Measurements from ENCODE around the gene LAMC2. TPM values are rescaled to one million over a fixed set of nuclear protein-coding genes. Genes with fewer than 3 reads are reported as not detected.

The LAMC2 gene
- total and polyA plus RNA-seq, 2 experiments from 2014 or later = 0.42 to 0.43 TPM

- no peaks in the 10 kb centered on the region for H3K27me3 ChIP-seq
- H3K4me3 ChIP-seq = no peak overlapping the region
- no peaks in the 10 kb centered on the region for H3K4me1 ChIP-seq (ENCODE audit: low read depth)
- H3K9me3 ChIP-seq (ENCODE audit: low read depth) = no peaks in the 10 kb centered on the region
- H3K27ac ChIP-seq = no peak overlapping the region
- H3K36me3 ChIP-seq = no peaks in the 10 kb centered on the region
- DNase-seq (ENCODE audit: low read depth in 1 of 2, low spot score in 1 of 2) = no peak
- TF ChIP-seq CTCF (IDR thresholded peaks at IDR 0.05; ENCODE audit: low read depth, low read length) = no peak
Observed at GRCh38 chr1:183199304-183199703, 13.2 kb downstream of the LAMC2 start.

- Histone ChIP-seq H3K9me3 (ENCODE audit: low read depth) (no peaks in the 10 kb centered on the region), H3K36me3 (no peaks in the 10 kb centered on the region), H3K27ac (no peak overlapping the region), H3K4me1 (ENCODE audit: low read depth) (no peaks in the 10 kb centered on the region), H3K4me3 (no peak overlapping the region), H3K27me3 (no peaks in the 10 kb centered on the region)
- no peak for DNase-seq (ENCODE audit: low read depth in 1 of 2, low spot score in 1 of 2)
- TF ChIP-seq CTCF (IDR thresholded peaks at IDR 0.05; ENCODE audit: low read depth, low read length) = no peak
Observed at GRCh38 chr1:183200451-183200850, 14.4 kb downstream of the LAMC2 start.

GRCh38 chr1:183203094-183203493 is 17.0 kb downstream of the LAMC2 start:
- DNase-seq (ENCODE audit: low read depth in 1 of 2, low spot score in 1 of 2) = no peak
- TF ChIP-seq CTCF (IDR thresholded peaks at IDR 0.05; ENCODE audit: low read depth, low read length) = no peak
- no peak overlapping the region for H3K4me3 ChIP-seq
- H3K9me3 ChIP-seq (ENCODE audit: low read depth) = no peaks in the 10 kb centered on the region
- no peaks in the 10 kb centered on the region for H3K4me1 ChIP-seq (ENCODE audit: low read depth)
- no peaks in the 10 kb centered on the region for H3K27me3 ChIP-seq
- no peak overlapping the region for H3K27ac ChIP-seq
- no peaks in the 10 kb centered on the region for H3K36me3 ChIP-seq

- no peaks in the 10 kb centered on the region for H3K4me1 ChIP-seq (ENCODE audit: low read depth)
- TF ChIP-seq CTCF (IDR thresholded peaks at IDR 0.05; ENCODE audit: low read depth, low read length) = no peak
- DNase-seq (ENCODE audit: low read depth in 1 of 2, low spot score in 1 of 2) = peak in 1 of 2 donors; percentile 93
- no peaks in the 10 kb centered on the region for H3K27me3 ChIP-seq
- H3K27ac ChIP-seq = no peak overlapping the region
- no peaks in the 10 kb centered on the region for H3K36me3 ChIP-seq
- H3K4me3 ChIP-seq = no peak overlapping the region
- H3K9me3 ChIP-seq (ENCODE audit: low read depth) = no peaks in the 10 kb centered on the region
Observed at GRCh38 chr1:183205196-183205781, 19.2 kb downstream of the LAMC2 start.

GRCh38 chr1:183206538-183207122 is 20.6 kb downstream of the LAMC2 start:
- Histone ChIP-seq H3K4me1 (ENCODE audit: low read depth) (no peaks in the 10 kb centered on the region), H3K27me3 (no peaks in the 10 kb centered on the region), H3K9me3 (ENCODE audit: low read depth) (no peaks in the 10 kb centered on the region), H3K4me3 (no peak overlapping the region), H3K36me3 (no peaks in the 10 kb centered on the region), H3K27ac (no peak overlapping the region)
- no peak for TF ChIP-seq CTCF (IDR thresholded peaks at IDR 0.05; ENCODE audit: low read depth, low read length)
- peak in 1 of 2 donors; percentile 62 for DNase-seq (ENCODE audit: low read depth in 1 of 2, low spot score in 1 of 2)
